Lower leg skin (tissue), 4 donors: Measurements from ENCODE around the gene ZCCHC24. TPM values are rescaled to one million over a fixed set of nuclear protein-coding genes. Genes with fewer than 3 reads are reported as not detected.

Experiments used
- DNase-seq, 2 donors: peaks; one replicate each; pipeline ENCODE4 v3.0.0-alpha.2; 2019; ENCODE audit warnings: low spot score in 2 of 2
- H3K4me3 ChIP-seq: fragments of 200-600 bp; sonication (generic); 2 replicates; pipeline ENCODE4 v1.5.1; 2017; ENCODE audit warnings: mild to moderate bottlenecking, low read depth; ENCODE audit not compliant: poor library complexity, severe bottlenecking
- POLR2A ChIP-seq, 2 donors: fragments of 450-650 bp; IDR thresholded peaks; one replicate each; pipeline ENCODE4 v1.6.1; 2016 to 2017; ENCODE audit warnings: antibody characterized with exemption in 2 of 2, mild to moderate bottlenecking in 1 of 2, moderate library complexity in 1 of 2
- WGBS, 2 donors: methylation state at CpG; one replicate each; pipeline ENCODE4 v1.1.5; 2018; 5-methylcytosine and 5-hydroxymethylcytosine counted together
- intact Hi-C: fragments of 100-400 bp; cut with DNase I; formaldehyde crosslinking; loops from one replicate; pipeline ENCODE4 v1.15.0; 2023; ENCODE audit warnings: low total_unique reads
- total RNA-seq, 4 donors: library from RNA; depleted of rRNA; stranded (reverse); fragments of >200 nt; gene quantifications; one replicate each; pipeline ENCODE4 v1.1.0, GENCODE V29; 2016
- TF ChIP-seq, protein P1 (sequence below), 3 donors: fragments of 450-650 bp; IDR thresholded peaks; one replicate each; pipeline ENCODE4 v1.5.1; 2016; ENCODE audit warnings: antibody characterized with exemption in 3 of 3, mild to moderate bottlenecking in 3 of 3, moderate library complexity in 2 of 3

ZCCHC24 gene
- total RNA-seq, 4 donors from 2014 or later = 9.9 to 16.8 (median 13.1) TPM

DNA sequence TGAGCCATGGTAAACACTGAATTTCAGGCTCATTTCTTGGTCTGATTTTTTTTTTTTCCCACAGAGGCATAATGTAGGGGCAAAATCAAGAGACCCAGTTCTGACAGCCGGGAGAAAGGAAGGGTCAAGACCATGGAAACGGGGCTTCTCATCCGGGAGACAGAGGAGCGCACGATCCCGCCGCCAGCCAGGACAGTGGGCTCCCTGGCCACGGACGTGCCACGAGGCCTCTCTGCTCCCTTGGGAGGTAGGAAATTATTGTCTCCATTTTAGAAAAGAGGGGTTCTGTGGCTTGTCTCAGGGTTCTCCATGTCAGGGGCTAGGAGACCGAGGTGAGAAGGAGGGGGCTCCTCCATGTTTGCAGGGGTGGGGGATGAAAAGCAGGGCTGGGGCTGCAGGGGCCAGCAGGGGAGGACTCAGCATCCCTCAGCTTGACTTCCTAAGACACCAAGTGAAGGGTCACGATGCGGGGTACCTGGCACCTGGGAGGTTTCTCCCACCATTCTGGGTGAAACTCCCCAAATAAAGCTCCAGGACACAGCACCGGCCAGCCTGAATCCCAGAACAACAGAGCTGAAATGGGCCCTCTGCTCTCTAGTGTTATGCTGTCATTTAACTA is 60.5 kb downstream of the ZCCHC24 start:
- 91 to 96% methylated on average over 14 of the region's 14 CpGs for WGBS, 2 donors

DNA sequence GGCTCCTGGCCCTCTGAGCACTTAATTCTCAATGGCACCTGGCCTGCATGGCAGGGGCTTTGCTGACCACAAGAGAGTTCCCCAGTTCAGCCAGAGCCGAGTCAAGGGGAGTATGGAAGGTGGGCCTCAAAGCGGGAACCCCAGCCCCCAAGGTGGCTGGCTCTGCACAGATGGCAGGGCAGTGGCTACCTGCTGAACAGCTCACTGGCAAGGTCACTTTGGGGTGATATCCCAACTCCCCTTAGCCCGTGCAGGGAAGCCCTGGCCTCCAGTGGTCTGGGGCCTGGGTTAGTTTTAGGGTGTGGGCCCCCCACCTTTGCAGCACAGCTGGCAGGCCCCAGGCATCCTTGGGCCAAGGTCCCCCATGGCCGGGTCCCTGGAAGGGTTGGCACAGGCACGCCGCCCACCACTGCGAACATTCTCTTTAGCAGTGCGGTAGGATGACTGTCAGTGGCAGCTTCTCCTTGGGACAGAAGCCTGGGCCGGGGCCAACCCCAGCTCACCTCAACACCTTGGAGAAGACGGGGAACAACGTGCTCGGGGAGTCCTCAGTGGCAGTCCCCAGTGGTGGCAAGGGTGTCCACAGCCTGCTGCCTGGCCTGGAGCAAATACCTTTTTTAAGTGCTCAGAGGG is 61.3 kb downstream of the ZCCHC24 start:
- no peak overlapping the region for H3K4me3 ChIP-seq
- DNase-seq = peak in 1 of 2 donors; percentile 88
- 85 to 91% methylated on average over 11 to 12 of the region's 12 CpGs for WGBS, 2 donors
- no peak for TF ChIP-seq POLR2A (IDR thresholded peaks at IDR 0.05)
- TF ChIP-seq, protein P1, sequence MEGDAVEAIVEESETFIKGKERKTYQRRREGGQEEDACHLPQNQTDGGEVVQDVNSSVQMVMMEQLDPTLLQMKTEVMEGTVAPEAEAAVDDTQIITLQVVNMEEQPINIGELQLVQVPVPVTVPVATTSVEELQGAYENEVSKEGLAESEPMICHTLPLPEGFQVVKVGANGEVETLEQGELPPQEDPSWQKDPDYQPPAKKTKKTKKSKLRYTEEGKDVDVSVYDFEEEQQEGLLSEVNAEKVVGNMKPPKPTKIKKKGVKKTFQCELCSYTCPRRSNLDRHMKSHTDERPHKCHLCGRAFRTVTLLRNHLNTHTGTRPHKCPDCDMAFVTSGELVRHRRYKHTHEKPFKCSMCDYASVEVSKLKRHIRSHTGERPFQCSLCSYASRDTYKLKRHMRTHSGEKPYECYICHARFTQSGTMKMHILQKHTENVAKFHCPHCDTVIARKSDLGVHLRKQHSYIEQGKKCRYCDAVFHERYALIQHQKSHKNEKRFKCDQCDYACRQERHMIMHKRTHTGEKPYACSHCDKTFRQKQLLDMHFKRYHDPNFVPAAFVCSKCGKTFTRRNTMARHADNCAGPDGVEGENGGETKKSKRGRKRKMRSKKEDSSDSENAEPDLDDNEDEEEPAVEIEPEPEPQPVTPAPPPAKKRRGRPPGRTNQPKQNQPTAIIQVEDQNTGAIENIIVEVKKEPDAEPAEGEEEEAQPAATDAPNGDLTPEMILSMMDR (IDR thresholded peaks at IDR 0.05) = no peak
- intact Hi-C loops = no loop called here

More for the DNA sequence above, 60.5 kb downstream of the ZCCHC24 start:
- no peak for TF ChIP-seq POLR2A (IDR thresholded peaks at IDR 0.05)
- TF ChIP-seq, protein P1 (IDR thresholded peaks at IDR 0.05) = no peak
- no peak overlapping the region for H3K4me3 ChIP-seq
- DNase-seq = peak in 1 of 2 donors; percentile 72
- intact Hi-C loops = no loop called here

DNA sequence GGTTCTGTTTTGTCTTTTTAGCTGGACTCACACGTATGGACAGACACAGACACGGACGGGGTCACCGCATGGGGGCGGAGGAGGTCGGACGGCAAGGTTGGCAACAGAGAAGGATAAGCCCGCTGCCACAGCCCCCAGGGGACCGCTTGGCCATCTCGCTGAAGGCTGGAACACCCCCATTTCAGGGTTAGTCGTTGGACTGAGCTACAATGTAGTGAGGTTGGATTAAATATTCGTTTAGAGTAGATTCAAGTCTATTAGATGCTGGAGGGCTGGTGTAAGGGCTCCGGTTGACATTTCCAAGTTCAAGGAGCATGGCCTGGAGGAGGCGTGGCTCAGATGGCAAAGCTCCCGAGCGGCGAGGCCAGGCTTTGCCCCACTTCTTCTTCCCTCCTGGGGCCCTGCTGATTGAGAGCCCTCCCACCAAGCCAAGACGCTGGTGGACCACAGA is 62.9 kb downstream of the ZCCHC24 start:
- WGBS, 2 donors = 72 to 75% methylated on average over 18 of the region's 18 CpGs
- no peak for TF ChIP-seq POLR2A (IDR thresholded peaks at IDR 0.05)
- TF ChIP-seq, protein P1 (IDR thresholded peaks at IDR 0.05) = no peak
- no peak overlapping the region for H3K4me3 ChIP-seq
- intact Hi-C loops = no loop called here
- DNase-seq = peak in 1 of 2 donors; percentile 87

DNA sequence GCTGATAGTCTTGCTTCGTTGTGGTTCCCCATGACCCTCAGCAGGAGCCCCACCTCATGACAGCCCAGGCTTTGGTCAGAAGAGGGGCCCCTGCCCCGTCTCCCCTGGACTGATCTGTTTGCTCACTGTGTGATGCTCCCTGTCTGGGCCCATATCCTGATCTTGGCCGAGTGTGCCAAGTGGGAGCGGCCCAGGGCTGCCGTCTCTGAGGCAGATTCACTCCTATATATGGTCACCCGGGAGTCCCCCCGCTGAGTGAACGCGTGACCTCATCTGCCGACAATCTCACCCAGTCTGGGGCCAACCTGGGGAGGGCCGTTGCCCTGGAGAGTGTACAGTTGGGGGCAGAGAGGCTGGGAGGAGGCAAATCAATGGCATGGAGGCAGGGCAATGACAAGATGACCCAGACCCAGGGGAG is 63.6 kb downstream of the ZCCHC24 start:
- intact Hi-C loops = no loop called here
- TF ChIP-seq POLR2A (IDR thresholded peaks at IDR 0.05) = no peak
- TF ChIP-seq, protein P1 (IDR thresholded peaks at IDR 0.05) = no peak
- DNase-seq = peak in 1 of 2 donors; percentile 96
- no peak overlapping the region for H3K4me3 ChIP-seq
- WGBS, 2 donors = 30 to 37% methylated on average over 11 of the region's 11 CpGs

DNA sequence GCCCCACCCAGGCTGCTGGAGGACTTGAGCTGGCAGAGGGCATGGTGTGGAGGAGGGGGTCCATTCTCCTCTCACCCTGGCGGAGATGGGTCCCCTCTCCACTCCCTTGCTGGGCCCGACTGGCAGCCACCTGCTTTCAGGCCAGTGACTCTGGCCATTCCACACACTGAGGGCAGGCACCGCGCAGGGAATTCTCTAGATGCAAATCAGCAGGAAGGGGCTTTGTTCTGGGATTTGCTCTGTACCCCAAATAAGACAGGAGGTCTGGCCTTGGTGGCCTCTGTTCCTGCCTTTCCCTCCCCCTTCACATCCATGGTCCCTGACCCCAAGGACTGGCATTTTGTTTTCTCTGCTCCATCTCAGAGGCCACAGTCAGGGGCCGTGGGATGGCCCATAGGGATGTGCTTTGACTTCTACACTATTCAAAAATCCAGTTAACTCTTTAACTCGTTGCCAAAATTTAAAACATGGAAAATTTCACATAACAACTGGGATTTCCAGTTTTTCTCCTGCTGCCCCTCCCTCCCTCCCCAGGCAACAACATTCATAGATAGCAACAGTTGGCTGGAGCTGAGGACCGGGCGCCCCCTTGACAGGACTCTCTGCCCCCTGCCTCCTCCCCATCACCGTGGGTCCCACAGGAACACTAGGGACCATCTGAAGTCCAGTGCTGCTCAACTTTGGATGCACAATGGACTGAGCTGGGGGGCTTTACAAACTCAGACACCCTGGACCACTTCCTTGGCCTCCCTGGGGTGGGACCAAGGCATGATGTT is 64.3 kb downstream of the ZCCHC24 start:
- intact Hi-C loops = no loop called here
- TF ChIP-seq, protein P1 (IDR thresholded peaks at IDR 0.05) = no peak
- no peak for TF ChIP-seq POLR2A (IDR thresholded peaks at IDR 0.05)
- H3K4me3 ChIP-seq = no peak overlapping the region
- WGBS, 2 donors = 52 to 64% methylated on average over 9 of the region's 9 CpGs
- DNase-seq = peak in 1 of 2 donors; percentile 85
